GM19023 (cell line): ENCODE data around the gene AGPAT3.
A peak's percentile ranks its signal among the peaks of the same experiment; 100 is the strongest.

Experiments
- ATAC-seq: cut with Tn5 transposase; IDR thresholded peaks from one replicate; pipeline ENCODE4 v1.9.1; 2021; ENCODE audit warnings: mild to moderate bottlenecking, moderate library complexity; ENCODE audit not compliant: unreplicated experiment

The AGPAT3 gene

GRCh38 chr21:43861706-43862105 lies 3.3 kb upstream of the AGPAT3 start:
- no peak for ATAC-seq

DNA sequence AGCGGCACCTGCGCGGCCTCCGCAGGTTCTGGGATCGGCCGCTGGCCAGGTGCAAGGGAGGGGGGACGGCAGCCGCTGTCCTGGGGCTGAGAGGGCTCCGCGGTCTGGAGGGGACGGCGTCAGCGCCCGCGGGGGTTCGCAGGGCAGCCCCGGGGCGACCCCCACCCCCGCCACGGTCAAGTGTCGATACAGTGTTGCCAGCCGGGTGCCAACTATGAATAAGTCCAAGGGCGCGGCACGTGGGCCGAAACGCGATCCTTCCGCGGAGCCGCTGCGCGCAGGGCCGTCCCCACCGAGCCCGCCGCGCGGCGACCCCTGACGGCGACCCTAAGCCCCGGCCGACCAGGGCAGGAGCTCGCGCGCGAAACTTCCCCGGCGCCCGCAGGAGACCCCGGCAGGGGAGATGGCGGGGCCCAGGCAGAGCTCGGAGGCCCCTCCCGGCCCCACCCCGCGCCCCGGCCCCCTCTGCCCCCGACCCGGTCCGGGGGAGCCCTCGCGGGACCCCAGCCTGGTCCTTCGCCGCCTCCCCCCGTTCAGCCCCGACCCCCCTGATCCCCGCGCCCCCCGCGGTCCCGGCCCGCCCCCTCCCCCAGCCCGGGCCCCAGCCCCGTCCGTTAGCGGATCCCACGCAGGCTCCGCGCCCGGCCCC lies 586 bp upstream of the AGPAT3 start:
- ATAC-seq = no peak

DNA sequence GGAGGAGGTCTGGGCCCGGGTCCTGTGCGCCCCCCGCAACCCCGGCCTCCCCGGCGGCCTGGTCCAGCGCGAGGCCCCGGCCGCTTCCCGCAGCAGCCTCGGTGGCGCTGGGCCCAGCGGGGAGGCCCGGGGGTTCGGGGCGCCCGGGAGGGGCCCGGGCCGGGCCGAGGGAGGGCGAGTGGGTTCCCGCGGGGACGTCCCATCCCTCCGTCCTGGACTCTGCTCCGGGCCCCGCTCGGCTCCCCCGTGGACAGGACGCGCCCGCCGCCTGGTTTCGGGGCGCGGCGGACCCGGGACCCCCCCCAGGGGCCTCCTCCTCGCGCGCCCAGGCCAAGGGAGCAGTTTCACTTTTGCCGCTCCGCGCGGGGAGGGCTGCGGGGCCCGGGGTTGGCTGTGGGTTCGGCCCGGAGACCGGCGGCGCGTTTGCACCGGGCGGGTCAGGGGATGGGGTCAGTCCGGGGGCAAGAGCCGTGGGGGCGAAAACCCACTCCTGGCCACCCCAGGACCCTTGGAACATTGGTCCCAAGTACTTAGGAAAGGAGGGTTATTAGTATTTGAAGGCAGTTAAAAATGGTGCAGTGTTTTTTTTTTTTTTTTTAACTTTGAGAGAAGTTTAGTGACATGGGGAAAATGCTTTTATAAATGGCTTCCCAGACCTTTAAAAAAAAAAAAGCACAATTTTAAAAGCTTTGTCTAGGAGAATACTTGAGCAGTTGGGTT lies 677 bp downstream of the AGPAT3 start:
- peak; percentile 37 for ATAC-seq

- ATAC-seq = no peak
These were observed 1.2 kb downstream of the AGPAT3 start for GRCh38 chr21:43866260-43866629.

- ATAC-seq = peak; percentile 49
These were observed 1.8 kb downstream of the AGPAT3 start for GRCh38 chr21:43866659-43867331.

DNA sequence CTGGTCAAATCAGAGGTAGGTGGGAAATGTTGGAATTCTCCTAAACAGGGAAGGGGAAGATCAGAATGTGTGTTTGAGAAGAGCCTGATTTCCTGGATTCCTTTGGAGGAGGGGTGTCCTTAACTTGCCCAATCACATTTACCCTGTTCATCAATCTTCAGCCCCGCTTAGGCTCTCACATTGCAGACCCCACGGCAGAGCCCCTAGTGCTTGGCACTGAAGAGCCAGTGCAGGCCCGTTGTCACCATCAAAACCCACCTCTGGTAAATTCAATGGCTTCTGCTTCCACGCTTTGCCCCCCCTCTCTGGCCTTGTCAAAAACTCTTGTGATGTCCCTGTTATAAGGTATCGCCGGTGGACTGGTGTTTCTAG lies 2.3 kb downstream of the AGPAT3 start:
- ATAC-seq = no peak

DNA sequence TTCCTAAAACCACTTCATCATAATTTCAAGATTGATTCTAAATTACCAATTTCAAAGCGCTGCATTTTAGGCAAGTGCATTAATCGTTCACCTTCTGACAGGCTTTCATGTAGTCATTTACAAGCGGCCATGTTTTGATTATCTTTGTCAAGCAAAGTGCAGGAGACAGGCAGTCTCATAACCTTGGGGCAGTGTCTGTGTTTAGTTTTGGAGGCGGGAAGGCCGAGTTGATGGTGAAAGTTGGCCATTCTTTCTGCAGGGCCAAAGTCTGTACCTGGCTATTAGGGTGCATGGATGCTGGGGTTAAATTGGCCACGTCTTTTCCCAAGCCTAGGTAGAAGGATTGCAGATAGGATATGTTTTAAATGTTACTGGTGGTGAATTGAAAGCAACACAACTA lies 2.9 kb downstream of the AGPAT3 start:
- ATAC-seq = no peak

GRCh38 chr21:43868461-43868860 lies 3.4 kb downstream of the AGPAT3 start:
- no peak for ATAC-seq

DNA sequence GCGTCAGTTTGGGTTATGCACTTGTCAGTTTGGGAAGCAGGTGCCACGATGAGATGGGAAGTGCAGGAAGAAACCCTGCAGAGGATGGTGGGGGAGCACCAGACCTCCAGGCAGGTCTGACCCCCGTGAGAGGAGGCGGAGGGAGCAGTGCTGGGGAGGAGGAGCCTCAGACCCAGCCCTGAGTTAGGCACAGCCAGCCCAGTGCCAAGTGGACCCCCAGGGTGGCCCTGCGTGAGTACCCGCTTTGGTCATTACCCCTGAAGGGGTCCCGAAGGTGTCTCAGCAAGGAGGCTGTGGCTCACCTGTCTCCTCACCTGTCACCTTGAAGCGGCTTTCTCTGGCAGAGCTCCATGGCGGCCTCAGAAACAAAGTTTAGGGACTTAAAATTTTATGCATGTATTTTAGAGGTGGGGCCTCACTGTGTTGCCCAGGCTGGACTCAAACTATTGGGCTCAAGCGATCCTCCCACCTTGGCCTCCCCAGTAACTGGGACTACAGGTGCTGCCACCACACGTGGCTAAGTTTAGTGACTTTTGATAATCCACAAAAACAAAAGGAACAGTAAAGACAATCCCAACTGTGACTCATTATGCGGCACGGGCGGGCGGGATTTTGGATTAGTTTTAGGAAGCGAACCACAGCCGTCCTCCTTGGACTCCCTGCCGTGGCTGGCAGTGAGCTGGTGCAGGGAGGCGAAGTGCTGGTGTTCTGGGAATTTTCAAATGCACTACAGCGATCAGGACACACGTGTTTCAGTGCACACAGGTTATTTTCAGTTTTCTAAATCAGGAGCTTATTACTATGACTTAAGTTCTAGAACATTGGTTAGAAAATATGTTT lies 4.7 kb downstream of the AGPAT3 start:
- ATAC-seq = no peak

DNA sequence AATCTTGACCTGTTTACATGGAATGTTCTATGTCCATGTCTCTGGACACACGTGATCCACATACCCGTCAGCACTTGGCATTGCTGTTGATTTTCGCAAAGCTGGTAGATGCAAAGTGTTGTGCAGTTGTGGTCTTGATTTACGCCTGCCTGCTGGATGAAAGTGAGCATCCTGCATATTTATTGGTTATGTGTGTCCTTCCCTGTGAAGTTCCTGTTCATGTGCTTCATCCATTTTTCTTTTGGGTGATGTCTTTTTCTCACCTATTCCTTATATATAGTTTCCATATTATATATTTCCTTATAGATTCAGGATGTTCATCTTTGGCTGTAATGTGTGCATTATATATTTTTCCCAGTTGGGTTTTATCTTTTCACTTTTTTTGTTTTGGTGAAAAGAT lies 6.5 kb downstream of the AGPAT3 start:
- no peak for ATAC-seq

DNA sequence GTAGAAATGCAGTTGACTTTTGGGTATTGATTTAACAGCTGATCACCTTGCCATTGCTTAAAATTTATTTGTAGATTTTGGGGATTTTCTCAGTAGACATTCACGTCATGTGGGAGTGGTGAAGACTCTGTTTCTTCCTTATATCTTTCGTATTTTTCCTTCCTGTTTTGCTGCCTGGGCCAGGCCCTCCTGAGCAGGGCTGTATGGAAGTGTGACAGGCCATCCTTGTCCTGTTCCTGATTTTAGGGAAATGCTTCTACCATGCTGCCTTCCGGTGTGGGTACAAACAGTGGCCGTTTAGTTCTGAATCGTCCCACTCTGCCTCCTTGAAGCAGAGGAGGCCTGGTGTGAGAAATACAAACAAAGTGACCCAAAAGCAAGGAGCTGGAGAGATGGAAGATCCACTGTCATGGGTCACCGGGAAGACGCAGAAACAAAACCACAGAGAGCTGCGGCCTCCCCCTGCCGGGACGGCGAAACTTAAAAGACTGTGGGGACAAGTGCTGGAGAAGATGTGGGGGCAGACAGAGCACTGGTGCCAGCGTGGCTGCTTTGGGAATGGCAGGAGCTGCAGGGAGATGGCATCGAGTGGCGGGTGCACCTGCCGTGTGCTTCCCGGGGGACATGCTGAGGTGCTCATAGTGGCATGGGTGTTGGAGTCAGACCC lies 7.6 kb downstream of the AGPAT3 start:
- ATAC-seq = no peak

DNA sequence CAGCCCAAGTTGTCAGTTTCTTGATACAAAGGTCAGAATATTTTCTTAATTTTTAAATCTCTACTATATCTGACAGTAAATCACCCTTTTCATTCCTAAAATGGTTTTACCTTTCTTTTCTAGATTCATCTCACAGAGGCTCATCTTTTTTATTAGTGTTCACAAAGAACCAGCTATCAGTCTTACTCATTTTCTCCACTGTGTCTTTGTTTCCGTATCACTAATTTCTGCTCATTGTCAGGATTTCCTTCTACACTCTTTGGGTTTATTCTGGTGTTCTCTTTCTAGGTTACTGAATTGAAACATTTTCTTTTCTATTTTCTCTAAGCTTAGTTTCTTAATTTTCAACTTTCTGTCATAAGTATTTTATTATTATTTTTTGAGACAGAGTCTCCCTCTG lies 8.7 kb downstream of the AGPAT3 start:
- no peak for ATAC-seq

GRCh38 chr21:43874085-43874805 lies 9.2 kb downstream of the AGPAT3 start:
- no peak for ATAC-seq

DNA sequence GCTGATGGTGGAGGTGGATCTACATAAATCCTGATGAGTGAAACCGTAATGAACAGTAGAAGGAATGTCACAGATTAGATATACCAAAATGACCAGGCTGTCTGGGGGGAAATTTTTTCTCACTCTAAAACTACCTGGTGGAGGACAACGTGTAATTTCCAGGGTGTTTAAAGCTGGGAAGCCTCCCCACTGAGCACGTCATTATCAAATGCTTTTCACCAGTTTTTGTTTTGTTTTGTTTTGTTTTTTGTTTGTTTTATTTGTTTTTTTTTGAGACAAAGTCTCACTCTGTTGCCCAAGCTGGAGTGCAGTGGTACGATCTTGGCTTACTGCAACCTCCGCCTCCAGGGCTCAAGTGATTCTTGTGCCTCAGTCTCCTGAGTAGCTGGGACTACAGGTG lies 11.6 kb downstream of the AGPAT3 start:
- no peak for ATAC-seq

DNA sequence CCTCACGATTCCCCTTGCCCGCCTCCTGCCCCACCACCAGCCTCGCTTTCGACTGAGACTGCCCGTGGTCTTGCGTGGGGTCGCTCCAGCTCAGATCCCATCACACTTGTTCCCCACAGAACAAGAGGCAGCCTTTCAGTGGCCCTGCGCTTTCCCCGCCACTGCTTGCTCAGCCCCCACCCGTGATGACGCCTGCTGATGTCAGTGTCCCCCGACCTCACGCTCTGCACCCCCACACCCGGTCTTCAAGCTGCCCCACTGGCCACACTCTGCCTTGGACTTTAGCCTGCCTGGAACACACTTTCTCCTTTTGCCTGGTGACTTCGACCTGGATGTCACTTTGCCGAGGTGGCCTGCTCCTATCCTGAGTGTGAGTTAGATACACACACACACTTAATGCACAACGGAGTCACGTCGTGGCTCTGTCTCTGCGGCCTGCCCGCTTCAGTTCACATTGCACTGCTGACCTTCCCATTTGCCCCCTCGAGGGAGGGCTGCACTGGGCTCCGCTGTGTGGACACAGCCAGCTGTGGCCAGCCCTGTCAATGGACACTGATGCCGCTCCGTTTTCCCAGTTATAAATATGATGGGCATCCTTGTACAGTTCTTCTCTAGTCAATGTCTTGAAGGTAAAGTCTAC lies 13.0 kb downstream of the AGPAT3 start:
- ATAC-seq = no peak

GRCh38 chr21:43879348-43880110 lies 14.5 kb downstream of the AGPAT3 start:
- ATAC-seq = no peak

DNA sequence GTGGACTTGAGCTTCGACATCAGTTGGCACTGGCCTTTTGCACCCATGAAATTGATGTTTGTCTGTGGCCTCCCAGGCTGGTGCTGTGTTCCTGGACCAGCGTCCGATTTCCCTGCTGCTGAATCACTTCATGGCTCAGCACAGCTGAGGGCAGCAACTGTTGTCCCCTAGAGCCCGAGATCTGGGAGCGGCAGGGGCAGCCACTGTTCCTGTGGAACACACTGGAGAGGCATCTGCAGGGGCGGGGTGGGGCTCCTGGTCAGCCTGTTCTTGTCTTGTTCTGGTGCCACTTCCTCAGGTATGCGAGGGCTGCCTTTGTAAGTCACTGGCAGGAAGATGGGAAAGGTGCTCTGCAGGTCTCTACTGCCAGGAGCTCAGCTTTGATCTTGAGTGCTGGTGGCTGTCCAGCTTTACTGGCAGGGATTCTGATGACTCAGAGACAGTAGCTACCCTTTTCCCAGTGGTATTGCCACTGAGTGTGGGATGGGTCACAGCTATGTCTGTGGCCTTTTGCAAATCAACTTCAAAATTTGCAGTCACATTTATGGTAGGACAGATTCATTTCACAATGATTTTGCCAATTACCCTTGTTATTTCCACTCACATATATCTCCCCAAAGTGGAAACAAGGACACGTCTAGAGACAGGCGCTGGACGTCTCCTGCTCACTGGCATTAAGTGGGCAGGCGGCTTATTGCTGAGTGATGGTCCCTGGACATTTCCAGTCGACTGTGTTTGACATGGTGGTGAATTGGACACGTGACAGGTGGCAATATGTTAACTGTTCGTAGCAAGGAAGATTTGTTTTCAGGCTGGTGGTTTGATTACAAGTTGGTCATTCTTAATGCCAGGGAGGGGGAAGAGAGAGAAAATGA lies 15.3 kb downstream of the AGPAT3 start:
- ATAC-seq = no peak

GRCh38 chr21:43881283-43881682 lies 16.3 kb downstream of the AGPAT3 start:
- ATAC-seq = no peak
